K562 (cell line): ENCODE results near the gene ELOB. TPM values are rescaled to one million over a fixed set of nuclear protein-coding genes. Genes with fewer than 3 reads are reported as not detected.
A peak's percentile ranks its signal among the peaks of the same experiment; 100 is the strongest.

Experiments used
- ATAC-seq: fragments of 200-7000 bp; cut with Tn5 transposase; 3 replicates; pipeline ENCODE4 v1.9.1; 2020; ENCODE audit warnings: moderate library complexity
- BruUV-seq: library from RNA; stranded (reverse); fragments of 400-500 nt; replicated peaks from 2 replicates; lab custom pipeline; 2021; lab: Mats Ljungman, UMichigan
- CTCF ChIA-PET: fragments of 300-600 bp; formaldehyde crosslinking; extraction: SDS; loops from one replicate; lab custom pipeline; 2021; ENCODE audit warnings: low intra/inter-chr PET ratio; lab: Yijun Ruan, JAX
- POLR2A ChIA-PET: fragments of 300-600, 350-650 bp; sonication (Branson Sonifier 250); formaldehyde crosslinking; extraction: SDS; loops from one replicate; lab custom pipeline; 2021; ENCODE audit warnings: antibody characterized with exemption, inconsistent platforms; lab: Yijun Ruan, JAX
- DNase-seq, 4 experiments: peaks; one replicate each; pipeline versions ENCODE4 v3.0.0 to v3.0.0-alpha.2; 2011 to 2018; ENCODE audit warnings: low spot score in 3 of 4, mixed read lengths in 3 of 4; ENCODE audit errors: extremely low read depth in 1 of 4
- FAIRE-seq: peaks from 2 replicates; lab custom pipeline; 2011; peaks lifted over from hg19 to GRCh38; lab: Jason Lieb, UNC
- H2AFZ ChIP-seq: 2 replicates; pipeline ENCODE4 v1.6.0; 2011; ENCODE audit warnings: low read depth, low read length, control low read depth, inconsistent platforms
- H3K27ac ChIP-seq: fragments of 200-600 bp; 3 replicates; pipeline ENCODE4 v1.8.0; 2011; ENCODE audit warnings: low read depth, mild to moderate bottlenecking, control low read depth, inconsistent platforms, low read length, moderate library complexity, mixed read lengths; ENCODE audit errors: extremely low read depth
- H3K27me3 ChIP-seq, 2 experiments: fragments of 300-600 bp in 1 of 2; 2 replicates in 1 of 2; 3 replicates in 1 of 2; pipeline versions ENCODE4 v1.6.0 to v1.8.0; 2011; ENCODE audit warnings: inconsistent platforms in 2 of 2, low read length in 2 of 2, mild to moderate bottlenecking in 1 of 2, mixed read lengths in 1 of 2, moderate library complexity in 1 of 2; ENCODE audit not compliant: control insufficient read depth in 2 of 2, insufficient read depth in 2 of 2
- H3K36me3 ChIP-seq: fragments of 300-600 bp; 3 replicates; pipeline ENCODE4 v1.8.0; 2011; ENCODE audit warnings: mild to moderate bottlenecking, low read length, inconsistent platforms; ENCODE audit not compliant: control insufficient read depth, insufficient read depth
- H3K4me1 ChIP-seq, 2 experiments: fragments of 200-600 bp in 1 of 2; replicated peaks in 1 of 2; 2 replicates in 1 of 2; 3 replicates in 1 of 2; pipeline versions ENCODE4 v1.5.1 to v1.8.0; 2011; ENCODE audit warnings: inconsistent platforms in 2 of 2, low read length in 2 of 2, mild to moderate bottlenecking in 1 of 2, mixed read lengths in 1 of 2, moderate library complexity in 1 of 2; ENCODE audit not compliant: control insufficient read depth in 2 of 2, insufficient read depth in 2 of 2
- H3K4me2 ChIP-seq: 2 replicates; pipeline ENCODE4 v1.6.1; 2011; ENCODE audit warnings: low read length, control low read depth, inconsistent platforms, mixed read lengths; ENCODE audit not compliant: insufficient read depth
- H3K4me3 ChIP-seq: fragments of 200-600 bp; sonication (generic), shearing (Covaris generic); 2 replicates; pipeline ENCODE4 v1.5.1; 2016; ENCODE audit warnings: control low read depth, inconsistent platforms
- H3K79me2 ChIP-seq: fragments of 200-600 bp; 3 replicates; pipeline ENCODE4 v1.8.0; 2011; ENCODE audit warnings: low read length, inconsistent platforms; ENCODE audit not compliant: control insufficient read depth, insufficient read depth
- H3K9ac ChIP-seq, 2 experiments: 2 replicates each; pipeline versions ENCODE4 v1.6.0 to v1.6.1; 2011; ENCODE audit warnings: low read depth in 2 of 2, low read length in 2 of 2, control low read depth in 1 of 2, inconsistent platforms in 1 of 2, mild to moderate bottlenecking in 1 of 2, mixed read lengths in 1 of 2; ENCODE audit not compliant: insufficient read depth in 1 of 2
- H3K9me1 ChIP-seq: one replicate; pipeline ENCODE4 v1.6.0; 2011; ENCODE audit warnings: inconsistent platforms, mild to moderate bottlenecking, low read length, moderate library complexity; ENCODE audit not compliant: control insufficient read depth, insufficient read depth
- H3K9me3 ChIP-seq: replicated peaks from 2 replicates; pipeline ENCODE4 v1.5.1; 2011; ENCODE audit warnings: low read depth, low read length, inconsistent platforms; ENCODE audit not compliant: control insufficient read depth, insufficient read depth
- H4K20me1 ChIP-seq: replicated peaks from 2 replicates; pipeline ENCODE4 v1.6.1; 2011; ENCODE audit warnings: low read length, inconsistent platforms, mixed read lengths; ENCODE audit not compliant: control insufficient read depth, insufficient read depth
- ADNP ChIP-seq: fragments of 200-800 bp; sonication (Bioruptor generic); IDR thresholded peaks from 2 replicates; pipeline ENCODE4 v1.6.1; 2016; ENCODE audit warnings: missing genetic modification characterization, missing compliant biosample characterization
- ATF7 ChIP-seq: fragments of 450-650 bp; IDR thresholded peaks from 2 replicates; pipeline ENCODE4 v1.7.1; 2014; ENCODE audit warnings: mild to moderate bottlenecking, moderate library complexity
- BCOR ChIP-seq: fragments of 450-650 bp; IDR thresholded peaks from 2 replicates; pipeline ENCODE4 v1.6.1; 2016
- CBX1 ChIP-seq: sonication (generic); IDR thresholded peaks from 2 replicates; pipeline ENCODE4 v1.6.1; 2016; ENCODE audit warnings: antibody characterized with exemption, low read depth, mild to moderate bottlenecking
- DLX4 ChIP-seq: fragments of 250-450 bp; sonication (Bioruptor Pico); IDR thresholded peaks from 2 replicates; pipeline ENCODE4 v1.6.1; 2021; ENCODE audit warnings: mild to moderate bottlenecking
- ESRRA ChIP-seq: fragments of 450-650 bp; IDR thresholded peaks from 2 replicates; pipeline ENCODE4 v1.6.1; 2014; ENCODE audit warnings: low read depth, mild to moderate bottlenecking, moderate library complexity, borderline replicate concordance
- GTF2A2 ChIP-seq: IDR thresholded peaks from 2 replicates; pipeline ENCODE4 v1.6.1; 2016; ENCODE audit warnings: mild to moderate bottlenecking, missing genetic modification characterization, missing compliant biosample characterization
- HCFC1 ChIP-seq: IDR thresholded peaks from 2 replicates; pipeline ENCODE4 v1.6.1; 2012; ENCODE audit warnings: low read depth, low read length, improper control_type of control experiment
- HDAC2 ChIP-seq: fragments of 450-650 bp; IDR thresholded peaks from 2 replicates; pipeline ENCODE4 v1.6.1; 2016; ENCODE audit warnings: mild to moderate bottlenecking
- JUNB ChIP-seq: fragments of 450-650 bp; formaldehyde crosslinking; conservative IDR thresholded peaks from 2 replicates; pipeline ENCODE4 v1.4.0; 2020; ENCODE audit warnings: mild to moderate bottlenecking
- KDM1A ChIP-seq, 2 experiments: fragments of 450-650 bp; IDR thresholded peaks; 2 replicates each; pipeline ENCODE4 v1.6.1; 2016; ENCODE audit warnings: mild to moderate bottlenecking in 2 of 2
- POLR2AphosphoS5 ChIP-seq: IDR thresholded peaks from 2 replicates; pipeline ENCODE4 v1.6.1; 2011; ENCODE audit warnings: mild to moderate bottlenecking, low read depth, low read length, moderate library complexity; ENCODE audit not compliant: control insufficient read depth, insufficient read depth
- RBM25 ChIP-seq: fragments of 200-400 bp; formaldehyde crosslinking; IDR thresholded peaks from 2 replicates; pipeline ENCODE4 v1.6.1; 2018; ENCODE audit warnings: low read length, low read depth, moderate library complexity; ENCODE audit not compliant: severe bottlenecking
- RCOR1 ChIP-seq, 2 experiments: IDR thresholded peaks; 2 replicates each; pipeline ENCODE4 v1.6.1; 2012; ENCODE audit warnings: low read depth in 2 of 2, low read length in 2 of 2, borderline replicate concordance in 1 of 2, improper control_type of control experiment in 1 of 2
- SMAD1 ChIP-seq: fragments of 150-350 bp; IDR thresholded peaks from 2 replicates; pipeline ENCODE4 v1.6.1; 2014; ENCODE audit warnings: low read length, low read depth; ENCODE audit not compliant: partially characterized antibody
- SMARCA5 ChIP-seq: fragments of 450-650 bp; IDR thresholded peaks from 2 replicates; pipeline ENCODE4 v1.6.1; 2016
- WGBS: fragments of 100-300 bp; shearing (Covaris generic); methylation state at CpG from one replicate; pipeline ENCODE4 v1.1.6; 2016; ENCODE audit warnings: low coverage, mixed read lengths; ENCODE audit not compliant: insufficient coverage; ENCODE audit errors: missing lambda C conversion rate; 5-methylcytosine and 5-hydroxymethylcytosine counted together
- in situ Hi-C: fragments of 300-500 bp; cut with MboI; formaldehyde crosslinking; loops from 4 replicates; pipeline ENCODE4 v1.15.0; 2018; ENCODE audit warnings: inconsistent platforms, mixed read lengths
- intact Hi-C: fragments of 100-400 bp; cut with micrococcal nuclease; formaldehyde crosslinking; loops from 2 replicates; pipeline ENCODE4 v1.14.2; 2022
- polyA plus RNA-seq, 8 experiments: library from polyadenylated mRNA; depleted of rRNA in 4 of 8; stranded (reverse) in 5 of 8; unstranded in 3 of 8; fragments of >200 nt; fragmentation: Nextera tagmentation in 2 of 8; fragmentation: Illumina TruSeq in 1 of 8; extraction: Ambion mirVana in 2 of 8; extraction: Trizol in 1 of 8; gene quantifications; 2 replicates each; pipeline versions ENCODE4 v1.2.1 to v1.2.3, GENCODE V29; 2011 to 2014; ENCODE audit warnings: inconsistent platforms in 1 of 8, missing spikeins in 1 of 8
- total RNA-seq, 7 experiments: library from RNA; depleted of rRNA in 6 of 7; stranded (reverse); fragments of >200 nt in 6 of 7; fragmentation: Illumina TruSeq in 2 of 7; extraction: Trizol in 2 of 7; gene quantifications; 2 replicates each; pipeline versions ENCODE4 v1.2.1 to v1.2.3, GENCODE V29; 2011 to 2021; ENCODE audit warnings: low replicate concordance in 1 of 7

The ELOB gene
- total and polyA plus RNA-seq, 9 of the 15 experiments (the other 6 are each of a cell fraction or from before 2014, with no cell fraction given): 63.2 to 791 (median 237) TPM

- Histone ChIP-seq H3K9ac (no peak overlapping the region; a peak in 1 of 4 replicates), H3K4me2 (no peak overlapping the region), H3K9me1 (no peaks in the 10 kb centered on the region), H3K27me3 (no peaks in the 10 kb centered on the region), H3K4me3 (no peak overlapping the region), H3K4me1 (peaks cover 20 to 61% of the 10 kb centered on the region in 2 experiments; a peak in 4 of 5 replicates), H3K36me3 (peaks cover 82% of the 10 kb centered on the region), H4K20me1 (peaks cover 22% of the 10 kb centered on the region; the same call in 1 of the 2 replicates), H3K27ac (peak overlapping the region; percentile 54; the same call in 2 of the 3 replicates), H3K79me2 (peaks cover 43% of the 10 kb centered on the region), H2AFZ (no peak overlapping the region), H3K9me3 (no peaks in the 10 kb centered on the region)
- no TSS peak for BruUV-seq
- intact Hi-C loops: no loop called here
- FAIRE-seq: no peak
- ChIA-PET CTCF (no interaction called here), POLR2A (interaction anchor here (0.6 to 2.3 kb wide), 4 partner anchors 8 to 500 kb away, joined by 3 to 8 read pairs (median 6); partner anchors contain the start of gene SRRM2)
- TF ChIP-seq RCOR1 (IDR thresholded peaks at IDR 0.05; ENCODE audit: borderline replicate concordance in 1 of 2, low read depth in 2 of 2, low read length in 2 of 2): peak in 1 of 2 experiments; percentile 38; a peak in 1 of 4 replicates
- TF ChIP-seq POLR2AphosphoS5: 0 out of 2 replicates have a peak, but pooled peaks have one; percentile 2
- peak; percentile 90 for TF ChIP-seq BCOR
- 0 out of 2 replicates have a peak, but pooled peaks have one; percentile 57 for TF ChIP-seq SMARCA5
- no peak for TF ChIP-seq HCFC1
- TF ChIP-seq GTF2A2 (tag): no peak
- peak; percentile 92 for TF ChIP-seq ADNP
- peak; percentile 73; the same call in 1 of the 2 replicates for TF ChIP-seq HDAC2
- no peak for TF ChIP-seq ATF7
- TF ChIP-seq RBM25: peak; percentile 90
- TF ChIP-seq DLX4 (CRISPR knock-in tag): no peak
- TF ChIP-seq KDM1A (IDR thresholded peaks at IDR 0.05): peak; percentile 59 to 81; a peak in 3 of 4 replicates
- peak; percentile 88 for TF ChIP-seq ESRRA
- TF ChIP-seq CBX1: 0 out of 2 replicates have a peak, but pooled peaks have one; percentile 61
- TF ChIP-seq JUNB: no peak
- TF ChIP-seq SMAD1: no peak
- DNase-seq: no peak
- ATAC-seq: no peak
- 79% methylated on average over 12 of the region's 12 CpGs for WGBS
- in situ Hi-C loops: no loop called here
Measured at GRCh38 chr16:2773188-2773968, 3.7 kb downstream of the ELOB start.
